GM23338 (cell line): ENCODE results near the gene LMF2.

Source experiments
- CREB1 ChIP-seq: fragments of 250-450 bp; sonication (Bioruptor Pico); IDR thresholded peaks from 2 replicates; pipeline ENCODE4 v1.5.0; 2020; ENCODE audit warnings: low read depth, mild to moderate bottlenecking, moderate library complexity
- CTCF ChIP-seq, 2 experiments: fragments of 200-600 bp in 1 of 2; sonication (generic) in 1 of 2; conservative IDR thresholded peaks; 2 replicates each; pipeline versions ENCODE4 v1.5.1 to v1.6.1; 2016 to 2017; ENCODE audit warnings: antibody characterized with exemption in 2 of 2, low read depth in 2 of 2, mild to moderate bottlenecking in 2 of 2, moderate library complexity in 1 of 2
- EZH2 ChIP-seq: fragments of 200-600 bp; sonication (generic); IDR thresholded peaks from one replicate; pipeline ENCODE4 v1.8.0; 2017; ENCODE audit warnings: antibody characterized with exemption, mild to moderate bottlenecking, low read depth; ENCODE audit not compliant: unreplicated experiment
- EZH2phosphoT487 ChIP-seq: fragments of 200-600 bp; sonication (generic); IDR thresholded peaks from one replicate; pipeline ENCODE4 v1.8.1; 2018; ENCODE audit warnings: antibody characterized with exemption; ENCODE audit not compliant: unreplicated experiment
- POLR2AphosphoS5 ChIP-seq: IDR thresholded peaks from 2 replicates; pipeline ENCODE4 v1.6.1; 2016; ENCODE audit warnings: antibody characterized with exemption, low read depth
- REST ChIP-seq: IDR thresholded peaks from one replicate; pipeline ENCODE4 v1.6.1; 2018; ENCODE audit warnings: antibody characterized with exemption; ENCODE audit not compliant: unreplicated experiment
- ZNF114 ChIP-seq: fragments of 250-450 bp; sonication (Bioruptor Pico); IDR thresholded peaks from 2 replicates; pipeline ENCODE4 v1.5.0; 2020; ENCODE audit warnings: mild to moderate bottlenecking, moderate library complexity
- ZNF331 ChIP-seq: fragments of 250-450 bp; sonication (Bioruptor Pico); IDR thresholded peaks from 2 replicates; pipeline ENCODE4 v1.5.0; 2020; ENCODE audit warnings: low read depth, mild to moderate bottlenecking, moderate library complexity

- no peak for TF ChIP-seq CTCF (conservative IDR thresholded peaks at IDR 0.05; ENCODE audit: low read depth in 2 of 2)
- TF ChIP-seq EZH2, result no peak
- no peak for TF ChIP-seq POLR2AphosphoS5
- TF ChIP-seq ZNF331 (CRISPR knock-in tag), result no peak
- no peak for TF ChIP-seq EZH2phosphoT487
- no peak for TF ChIP-seq CREB1
- TF ChIP-seq ZNF114 (CRISPR knock-in tag), result no peak
- TF ChIP-seq REST, result no peak
Measured at GRCh38 chr22:50467341-50467740, 40.2 kb downstream of the LMF2 start.
